Breast epithelium (tissue), 4 donors: ENCODE data around the gene SLC22A14. TPM values are rescaled to one million over a fixed set of nuclear protein-coding genes. Genes with fewer than 3 reads are reported as not detected.

ENCODE experiments used
- DNase-seq, 2 donors: peaks; one replicate each; pipeline ENCODE4 v3.0.0-alpha.2; 2019; ENCODE audit warnings: low spot score in 2 of 2
- H3K27ac ChIP-seq, 2 donors: fragments of 200-600 bp; sonication (generic) in 1 of 2; one replicate each; pipeline ENCODE4 v1.5.1; 2016 to 2019; ENCODE audit warnings: mild to moderate bottlenecking in 1 of 2
- H3K27me3 ChIP-seq, 2 donors: fragments of 200-600 bp; sonication (generic) in 1 of 2; one replicate each; pipeline versions ENCODE4 v1.5.1 to v1.6.0; 2017 to 2019; ENCODE audit warnings: control low read depth in 1 of 2, mild to moderate bottlenecking in 1 of 2
- H3K36me3 ChIP-seq: fragments of 200-600 bp; one replicate; pipeline ENCODE4 v1.5.1; 2019
- H3K4me1 ChIP-seq, 2 donors: fragments of 200-600 bp; sonication (generic); one replicate each; pipeline ENCODE4 v1.5.1; 2016 to 2019; ENCODE audit warnings: control low read depth in 1 of 2
- H3K4me3 ChIP-seq, 3 donors: fragments of 200-600 bp; sonication (generic); 1 replicate in 2 of 3; 2 replicates in 1 of 3; pipeline ENCODE4 v1.5.1; 2016 to 2019; ENCODE audit warnings: mild to moderate bottlenecking in 3 of 3, moderate library complexity in 2 of 3
- H3K9me3 ChIP-seq, 2 donors: fragments of 200-600 bp; sonication (generic) in 1 of 2; one replicate each; pipeline ENCODE4 v1.5.1; 2016 to 2019; ENCODE audit warnings: control low read depth in 1 of 2
- POLR2A ChIP-seq: fragments of 450-650 bp; IDR thresholded peaks from one replicate; pipeline ENCODE4 v1.6.1; 2016; ENCODE audit warnings: antibody characterized with exemption, mild to moderate bottlenecking, moderate library complexity
- POLR2AphosphoS5 ChIP-seq, 3 donors: sonication (generic); formaldehyde crosslinking; IDR thresholded peaks; one replicate each; pipeline ENCODE4 v1.6.1; 2017; ENCODE audit warnings: antibody characterized with exemption in 3 of 3
- intact Hi-C: fragments of 100-400 bp; cut with DNase I; formaldehyde crosslinking; loops from one replicate; pipeline ENCODE4 v1.15.1; 2023; ENCODE audit warnings: low total_unique reads
- total RNA-seq, 3 donors: library from RNA; depleted of rRNA; stranded (reverse); fragments of >200 nt; gene quantifications; one replicate each; pipeline ENCODE4 v1.1.0, GENCODE V29; 2016
- TF ChIP-seq, protein P1 (sequence below), 3 donors: fragments of 450-650 bp; IDR thresholded peaks; one replicate each; pipeline ENCODE4 v1.5.1; 2016 to 2017; ENCODE audit warnings: antibody characterized with exemption in 3 of 3, mild to moderate bottlenecking in 3 of 3, moderate library complexity in 3 of 3

The SLC22A14 gene
- total RNA-seq, 3 donors from 2014 or later, result 0.29 TPM; not detected in 2

DNA sequence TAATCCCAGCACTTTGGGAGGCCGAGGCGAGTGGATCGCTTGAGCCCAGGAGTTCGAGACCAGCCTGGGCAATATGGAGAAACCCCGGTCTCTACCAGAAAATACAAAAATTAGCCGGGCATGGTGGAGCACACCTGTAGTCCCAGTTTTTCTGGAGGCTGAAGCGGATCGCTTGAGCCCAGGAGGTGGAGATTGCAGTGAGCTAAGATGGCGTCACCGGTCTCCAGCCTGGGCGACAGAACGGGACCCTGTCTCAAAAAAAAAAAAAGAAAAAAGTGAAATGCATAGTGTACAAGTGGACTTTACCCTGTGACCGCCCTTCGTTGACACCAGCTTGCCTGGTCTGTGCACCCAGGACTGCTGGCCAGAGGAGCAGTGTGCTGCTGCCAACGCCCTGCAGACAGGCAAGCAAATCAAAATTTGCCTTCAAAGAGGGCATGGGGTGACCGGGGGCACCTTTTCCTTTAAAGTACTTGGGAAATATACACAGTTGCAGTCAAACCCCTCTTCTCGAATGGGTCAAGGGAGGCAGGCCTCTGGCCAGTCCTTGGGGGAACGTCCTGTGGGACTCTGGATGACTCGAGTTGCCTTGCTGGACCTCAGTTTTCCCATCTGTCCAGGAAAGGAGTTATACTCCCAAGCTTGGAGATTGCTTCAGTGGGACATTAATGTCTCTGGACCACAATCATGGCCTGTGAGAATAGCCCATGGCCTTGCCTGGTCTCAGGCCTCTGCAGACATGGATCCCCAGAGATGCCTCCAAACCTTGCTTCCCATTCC lies 65.5 kb downstream of the SLC22A14 start:
- H3K4me1 ChIP-seq, result peaks cover 3 to 6% of the 10 kb centered on the region in 2 donors
- no peak overlapping the region for H3K27ac ChIP-seq
- intact Hi-C loops, result loop anchor here (10.0 kb wide), 1 partner anchor 127 kb away; no protein-coding TSS in a partner anchor
- H3K36me3 ChIP-seq, result no peaks in the 10 kb centered on the region
- TF ChIP-seq POLR2AphosphoS5 (IDR thresholded peaks at IDR 0.05) (no peak), POLR2A (no peak)
- TF ChIP-seq, protein P1, sequence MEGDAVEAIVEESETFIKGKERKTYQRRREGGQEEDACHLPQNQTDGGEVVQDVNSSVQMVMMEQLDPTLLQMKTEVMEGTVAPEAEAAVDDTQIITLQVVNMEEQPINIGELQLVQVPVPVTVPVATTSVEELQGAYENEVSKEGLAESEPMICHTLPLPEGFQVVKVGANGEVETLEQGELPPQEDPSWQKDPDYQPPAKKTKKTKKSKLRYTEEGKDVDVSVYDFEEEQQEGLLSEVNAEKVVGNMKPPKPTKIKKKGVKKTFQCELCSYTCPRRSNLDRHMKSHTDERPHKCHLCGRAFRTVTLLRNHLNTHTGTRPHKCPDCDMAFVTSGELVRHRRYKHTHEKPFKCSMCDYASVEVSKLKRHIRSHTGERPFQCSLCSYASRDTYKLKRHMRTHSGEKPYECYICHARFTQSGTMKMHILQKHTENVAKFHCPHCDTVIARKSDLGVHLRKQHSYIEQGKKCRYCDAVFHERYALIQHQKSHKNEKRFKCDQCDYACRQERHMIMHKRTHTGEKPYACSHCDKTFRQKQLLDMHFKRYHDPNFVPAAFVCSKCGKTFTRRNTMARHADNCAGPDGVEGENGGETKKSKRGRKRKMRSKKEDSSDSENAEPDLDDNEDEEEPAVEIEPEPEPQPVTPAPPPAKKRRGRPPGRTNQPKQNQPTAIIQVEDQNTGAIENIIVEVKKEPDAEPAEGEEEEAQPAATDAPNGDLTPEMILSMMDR (IDR thresholded peaks at IDR 0.05), result no peak
- no peak for DNase-seq
- peak overlapping the region; percentile 66 to 98 (median 83) for H3K4me3 ChIP-seq
- no peaks in the 10 kb centered on the region for H3K9me3 ChIP-seq
- no peaks in the 10 kb centered on the region for H3K27me3 ChIP-seq

DNA sequence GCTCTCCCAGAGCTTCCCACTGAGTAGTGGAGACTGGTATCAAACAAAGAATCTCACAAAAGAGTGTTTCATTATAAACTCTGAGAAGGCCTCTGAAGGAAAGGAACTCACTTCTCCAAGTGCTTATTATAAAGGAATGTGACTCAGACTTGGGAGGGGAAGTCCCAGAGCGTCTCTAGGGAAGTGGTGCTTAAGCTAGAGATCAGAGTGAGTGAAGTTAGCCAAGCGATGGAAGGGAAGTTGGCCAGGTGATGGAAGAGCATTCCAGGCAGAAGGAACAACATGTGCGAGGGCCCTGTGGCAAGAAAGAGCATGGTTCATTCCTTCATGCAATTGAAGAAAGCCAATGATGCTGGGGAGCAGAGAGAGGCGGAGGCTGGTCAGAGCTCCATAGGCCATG lies 66.8 kb downstream of the SLC22A14 start:
- no peaks in the 10 kb centered on the region for H3K36me3 ChIP-seq
- no peak for TF ChIP-seq POLR2AphosphoS5 (IDR thresholded peaks at IDR 0.05)
- no peak for TF ChIP-seq POLR2A
- TF ChIP-seq, protein P1 (IDR thresholded peaks at IDR 0.05), result no peak
- intact Hi-C loops, result loop anchor here (10.0 kb wide), 1 partner anchor 126 kb away; no protein-coding TSS in a partner anchor
- H3K27me3 ChIP-seq, result no peaks in the 10 kb centered on the region
- H3K9me3 ChIP-seq, result no peaks in the 10 kb centered on the region
- no peak overlapping the region for H3K4me3 ChIP-seq
- no peak overlapping the region for H3K27ac ChIP-seq
- no peak for DNase-seq
- peaks cover 3 to 6% of the 10 kb centered on the region in 2 donors for H3K4me1 ChIP-seq

DNA sequence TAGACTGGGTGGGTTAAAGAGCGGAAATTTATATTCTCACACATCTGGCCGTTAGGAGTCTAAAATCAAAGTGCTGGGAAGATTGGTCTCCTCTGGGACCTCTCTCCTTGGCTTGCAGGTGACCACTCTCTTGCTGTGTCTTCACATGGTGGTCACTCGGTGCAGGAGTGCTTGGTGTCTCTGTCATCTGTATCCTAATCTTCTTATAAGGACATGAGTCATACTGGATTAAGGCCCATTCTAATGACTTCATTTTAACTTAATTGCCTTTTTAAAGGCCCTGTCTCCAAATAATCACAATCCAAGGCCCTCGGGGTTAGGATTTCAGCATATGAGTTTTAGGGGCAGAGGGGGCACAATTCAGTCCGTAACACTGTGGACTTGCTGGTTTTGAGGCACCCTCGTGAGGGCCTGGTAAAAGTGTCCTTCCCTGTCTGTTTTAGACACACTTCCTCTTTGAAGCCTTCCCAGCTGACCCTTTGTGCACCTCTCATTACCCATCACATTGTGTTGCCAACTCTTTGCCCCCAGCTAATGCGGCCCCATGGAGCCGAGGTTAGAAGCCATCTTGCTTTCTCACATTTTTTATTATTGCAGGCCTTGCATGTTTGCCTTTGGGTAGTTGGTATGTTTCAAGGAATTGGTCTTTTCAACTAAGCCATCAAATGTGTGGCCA lies 67.7 kb downstream of the SLC22A14 start:
- TF ChIP-seq, protein P1 (IDR thresholded peaks at IDR 0.05), result no peak
- TF ChIP-seq POLR2AphosphoS5 (IDR thresholded peaks at IDR 0.05), result no peak
- no peak for TF ChIP-seq POLR2A
- Histone ChIP-seq H3K4me1 (peaks cover 3 to 6% of the 10 kb centered on the region in 2 donors), H3K27me3 (no peaks in the 10 kb centered on the region), H3K36me3 (no peaks in the 10 kb centered on the region), H3K4me3 (no peak overlapping the region), H3K9me3 (no peaks in the 10 kb centered on the region), H3K27ac (no peak overlapping the region)
- DNase-seq, result no peak
- intact Hi-C loops, result loop anchor here (10.0 kb wide), 1 partner anchor 125 kb away; no protein-coding TSS in a partner anchor

DNA sequence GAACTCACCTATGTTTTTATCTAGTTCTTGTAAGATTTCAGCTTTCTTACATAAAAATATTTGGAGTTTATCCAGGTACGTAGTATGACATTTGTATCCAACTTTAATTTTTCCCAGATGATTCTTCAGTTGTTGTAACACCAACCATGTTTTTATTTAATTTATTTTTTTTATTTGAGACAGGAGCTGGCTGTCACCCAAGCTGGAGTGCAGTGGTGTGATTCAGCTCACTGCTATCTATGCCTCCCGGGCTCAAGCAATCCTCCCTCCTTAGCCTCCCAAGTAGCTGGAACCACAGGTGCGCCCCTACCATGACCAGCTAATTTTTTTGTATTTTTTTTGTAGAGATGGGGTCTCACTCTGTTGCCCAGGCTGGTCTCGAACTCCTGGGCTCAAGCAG lies 71.1 kb downstream of the SLC22A14 start:
- DNase-seq, result no peak
- no peaks in the 10 kb centered on the region for H3K27me3 ChIP-seq
- H3K4me1 ChIP-seq, result no peaks in the 10 kb centered on the region
- intact Hi-C loops, result no loop called here
- TF ChIP-seq POLR2A (no peak), POLR2AphosphoS5 (IDR thresholded peaks at IDR 0.05) (no peak)
- TF ChIP-seq, protein P1 (IDR thresholded peaks at IDR 0.05), result no peak
- H3K9me3 ChIP-seq, result no peaks in the 10 kb centered on the region
- no peak overlapping the region for H3K27ac ChIP-seq
- no peaks in the 10 kb centered on the region for H3K36me3 ChIP-seq
- H3K4me3 ChIP-seq, result no peak overlapping the region
